Activated T-cell treated with anti-CD3 and anti-CD28 coated beads, Interleukin-2, amount 50 U/mL, for 24 hours (primary cell): ENCODE results near the gene SELP.

Experiments
- DNase-seq: peaks from one replicate; pipeline ENCODE4 v3.0.0-alpha.2; 2020
- H3K27ac Mint-ChIP-seq: 2 replicates; pipeline ENCODE4 v1.8.0; 2020; ENCODE audit warnings: mild to moderate bottlenecking, mixed read lengths
- H3K27me3 Mint-ChIP-seq: 2 replicates; pipeline ENCODE4 v1.8.0; 2020; ENCODE audit warnings: mixed read lengths
- H3K36me3 Mint-ChIP-seq: 2 replicates; pipeline ENCODE4 v1.8.0; 2020; ENCODE audit warnings: low read depth, mixed read lengths
- H3K4me1 Mint-ChIP-seq: 2 replicates; pipeline ENCODE4 v1.8.0; 2020; ENCODE audit warnings: low read depth, mixed read lengths
- H3K4me3 Mint-ChIP-seq: 2 replicates; pipeline ENCODE4 v1.8.0; 2020; ENCODE audit warnings: mild to moderate bottlenecking, moderate library complexity, mixed read lengths
- H3K9me3 Mint-ChIP-seq: 2 replicates; pipeline ENCODE4 v1.8.0; 2020; ENCODE audit warnings: mixed read lengths

SELP gene

GRCh38 chr1:169545472-169545871 lies 84.5 kb downstream of the SELP start:
- Mint-ChIP-seq H3K27ac (no peak overlapping the region), H3K36me3 (peaks cover 33% of the 10 kb centered on the region), H3K4me3 (no peak overlapping the region), H3K4me1 (peaks cover 3% of the 10 kb centered on the region), H3K9me3 (no peaks in the 10 kb centered on the region), H3K27me3 (no peaks in the 10 kb centered on the region)
- no peak for DNase-seq

- Mint-ChIP-seq H3K4me3 (no peak overlapping the region), H3K4me1 (no peaks in the 10 kb centered on the region), H3K36me3 (peaks cover 42% of the 10 kb centered on the region), H3K27ac (no peak overlapping the region), H3K27me3 (no peaks in the 10 kb centered on the region), H3K9me3 (no peaks in the 10 kb centered on the region)
- no peak for DNase-seq
These were observed 90.7 kb downstream of the SELP start for GRCh38 chr1:169538998-169539871.
